GM12874 (cell line): Measurements from ENCODE around the gene DAAM2.

Source experiments
- CTCF ChIP-seq: IDR thresholded peaks from 2 replicates; pipeline ENCODE4 v1.5.1; 2011; ENCODE audit warnings: low read depth, mild to moderate bottlenecking, control low read depth, low read length, moderate library complexity; ENCODE audit not compliant: insufficient read depth

The DAAM2 gene

GRCh38 chr6:39859025-39859424, 66.8 kb downstream of the DAAM2 start:
- TF ChIP-seq CTCF, result no peak

GRCh38 chr6:39861663-39862062, 69.5 kb downstream of the DAAM2 start:
- no peak for TF ChIP-seq CTCF

- TF ChIP-seq CTCF, result peak; percentile 88
These were observed 73.1 kb downstream of the DAAM2 start for GRCh38 chr6:39865011-39865888.

GRCh38 chr6:39867592-39867991, 75.4 kb downstream of the DAAM2 start:
- peak; percentile 16; the same call in 1 of the 2 replicates for TF ChIP-seq CTCF

- 0 out of 2 replicates have a peak, but pooled peaks have one; percentile 20 for TF ChIP-seq CTCF
These were observed 78.8 kb downstream of the DAAM2 start for GRCh38 chr6:39870950-39871349.

- TF ChIP-seq CTCF, result no peak
These were observed 81.3 kb downstream of the DAAM2 start for GRCh38 chr6:39873439-39873838.

GRCh38 chr6:39876111-39876510, 83.9 kb downstream of the DAAM2 start:
- no peak for TF ChIP-seq CTCF
